HG03159 (cell line): ENCODE measurements around the gene ATP2B3.

Source experiments
- ATAC-seq: cut with Tn5 transposase; IDR thresholded peaks from one replicate; pipeline ENCODE4 v1.9.1; 2021; ENCODE audit warnings: mild to moderate bottlenecking, moderate library complexity; ENCODE audit not compliant: unreplicated experiment

ATP2B3 gene

DNA sequence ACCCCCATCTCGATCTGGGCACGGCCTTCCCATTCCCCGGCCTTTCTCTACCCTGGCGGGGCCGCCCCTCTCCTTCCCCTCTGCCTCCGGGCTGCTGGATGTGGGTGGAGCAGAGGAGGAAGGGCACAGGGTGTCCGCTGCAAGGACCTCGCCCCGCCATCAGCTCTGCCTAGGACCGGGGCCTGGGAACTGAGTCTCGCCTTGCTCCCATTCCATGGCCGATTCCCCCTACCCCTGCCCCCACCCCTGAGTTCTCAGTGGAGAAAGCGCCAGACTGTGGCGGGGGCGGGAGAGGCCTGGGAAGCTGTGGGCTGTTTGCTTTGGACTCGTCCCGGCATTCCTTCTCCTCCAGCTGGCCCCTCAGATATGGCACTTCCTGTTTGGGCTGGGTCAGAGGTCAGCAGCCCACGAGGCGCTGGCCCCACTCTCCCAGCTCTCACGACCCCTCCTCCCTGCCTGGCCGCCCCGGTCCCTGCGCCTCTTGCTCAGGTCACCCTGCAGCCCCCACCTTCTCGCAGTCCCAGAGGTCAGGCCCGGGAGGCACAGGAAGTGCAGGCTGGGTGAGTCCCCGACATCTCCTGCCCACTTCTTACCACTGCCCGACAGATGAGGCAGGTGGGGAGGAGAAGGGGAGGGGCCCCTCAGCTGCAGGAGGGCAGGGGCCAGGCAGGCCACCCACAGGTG is 29.1 kb upstream of the ATP2B3 start:
- no peak for ATAC-seq

DNA sequence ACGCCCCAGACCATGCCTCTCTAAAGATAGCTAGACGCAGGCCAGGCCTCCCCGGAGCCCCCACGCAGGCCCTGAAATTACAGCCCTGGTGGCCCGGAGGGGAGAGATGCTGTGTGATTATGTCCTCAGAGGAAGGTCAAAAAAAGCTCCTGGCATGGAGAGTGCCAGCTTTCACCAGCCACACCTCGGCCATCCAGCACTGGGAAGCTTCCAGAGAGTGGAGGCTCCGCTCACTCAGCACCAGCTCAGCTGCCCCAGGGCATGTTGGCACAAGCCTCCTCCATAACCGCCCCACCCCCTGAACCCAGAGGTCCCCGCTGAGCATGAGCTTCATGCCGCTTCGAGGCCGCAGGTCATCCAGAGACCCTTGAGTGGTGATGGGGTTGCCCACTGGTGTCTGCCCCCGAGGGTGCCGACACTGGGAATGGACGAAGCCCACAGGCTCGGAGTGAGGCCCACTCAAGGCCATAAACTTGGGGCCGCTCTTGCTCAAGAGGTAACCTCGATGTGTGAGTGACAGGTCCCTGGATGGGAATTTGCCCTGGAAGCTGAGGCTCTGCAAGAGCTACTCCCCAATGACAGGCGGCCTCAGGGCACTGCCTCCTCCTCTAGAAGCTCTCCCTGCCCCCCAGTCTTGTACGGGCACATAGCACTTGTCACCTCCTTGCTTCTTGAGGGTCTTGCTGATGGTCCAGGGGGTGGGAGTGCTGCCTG is 27.1 kb upstream of the ATP2B3 start:
- ATAC-seq = no peak

DNA sequence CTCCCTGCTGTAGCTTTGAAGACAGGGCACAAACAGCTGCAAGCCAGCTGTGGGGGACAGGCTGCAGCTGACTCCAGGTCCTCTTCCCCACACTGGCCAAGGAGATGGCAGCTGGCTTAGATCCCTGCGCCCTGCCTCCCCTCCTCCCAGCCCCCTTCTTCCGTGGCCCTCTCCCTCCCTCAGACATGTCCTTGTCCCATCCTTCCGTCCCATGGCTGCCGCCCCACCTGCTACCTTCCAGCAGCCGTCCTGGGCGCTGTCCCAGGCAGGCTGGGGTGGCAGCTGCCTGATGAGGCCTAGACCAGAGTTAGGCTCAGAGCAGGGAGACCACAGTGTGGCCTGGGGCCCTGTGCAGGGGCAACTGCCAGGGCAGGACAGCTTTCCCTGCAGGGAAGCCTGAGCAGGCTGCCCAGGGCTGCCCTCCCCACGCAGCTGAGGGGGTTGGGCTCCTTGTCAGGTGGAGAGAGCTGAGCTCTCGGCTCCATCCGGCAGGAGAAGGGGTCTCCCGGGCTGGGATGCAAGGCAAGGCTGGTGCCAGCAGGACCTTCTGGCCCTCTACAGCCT is 26.0 kb upstream of the ATP2B3 start:
- no peak for ATAC-seq

DNA sequence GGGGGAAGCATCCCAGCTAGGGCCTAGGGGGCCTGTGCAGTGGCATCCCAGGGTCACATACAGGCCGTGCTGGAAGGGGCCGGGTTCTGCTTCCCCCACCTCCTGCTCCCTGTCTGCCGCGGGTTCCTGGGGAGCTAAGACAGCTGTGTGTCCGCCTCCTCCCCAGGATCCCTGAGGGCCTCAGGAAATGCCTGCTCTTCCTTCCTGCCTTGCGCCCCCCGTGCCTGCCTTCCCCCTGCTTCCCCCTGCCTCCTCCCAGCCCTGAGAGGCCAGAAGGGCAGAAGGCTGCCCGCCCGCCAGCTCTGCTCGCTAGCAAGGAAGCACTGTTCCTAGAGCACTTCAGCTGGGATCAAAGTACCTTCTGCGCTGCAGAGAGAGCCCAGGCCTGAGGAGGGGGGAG is 25.5 kb upstream of the ATP2B3 start:
- ATAC-seq = no peak

DNA sequence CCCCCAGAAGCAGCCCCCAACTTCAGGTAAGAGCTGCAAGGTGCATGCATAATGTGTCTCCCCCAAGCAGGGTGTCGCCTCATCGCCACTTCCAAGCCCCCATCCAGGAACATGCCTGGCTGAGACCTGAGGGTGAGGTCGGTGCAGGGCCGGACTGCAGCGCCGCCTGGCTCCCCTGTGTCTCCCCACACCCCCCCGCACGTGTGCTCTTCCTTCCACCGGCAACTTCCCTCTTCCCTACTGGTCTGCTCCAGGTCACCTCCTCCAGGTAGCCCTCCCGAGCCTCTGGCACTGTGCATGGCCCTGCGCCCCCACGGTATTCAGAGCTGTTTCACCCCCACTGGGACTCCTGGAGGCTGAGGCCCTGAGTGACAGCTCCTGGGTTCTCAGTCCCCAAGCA is 24.9 kb upstream of the ATP2B3 start:
- ATAC-seq = no peak

DNA sequence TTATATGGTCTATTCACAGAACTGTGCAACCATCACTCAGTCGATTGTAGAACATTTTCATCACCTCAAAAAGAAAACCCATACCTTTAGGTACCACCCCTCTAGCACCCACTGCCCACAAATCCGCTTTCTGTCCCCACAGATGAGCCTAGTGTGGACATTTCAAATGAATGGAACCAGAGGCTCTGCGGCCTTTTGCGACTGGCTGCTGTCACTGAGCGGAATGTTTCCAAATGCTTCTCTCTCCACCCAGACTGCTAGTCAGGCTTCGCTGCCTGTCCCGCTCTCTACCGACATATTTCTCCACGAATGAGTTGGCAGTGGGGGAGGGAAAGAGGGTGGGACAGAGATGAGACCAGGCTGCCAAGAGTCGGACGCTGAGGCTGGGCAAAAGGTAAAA is 24.4 kb upstream of the ATP2B3 start:
- ATAC-seq = no peak

DNA sequence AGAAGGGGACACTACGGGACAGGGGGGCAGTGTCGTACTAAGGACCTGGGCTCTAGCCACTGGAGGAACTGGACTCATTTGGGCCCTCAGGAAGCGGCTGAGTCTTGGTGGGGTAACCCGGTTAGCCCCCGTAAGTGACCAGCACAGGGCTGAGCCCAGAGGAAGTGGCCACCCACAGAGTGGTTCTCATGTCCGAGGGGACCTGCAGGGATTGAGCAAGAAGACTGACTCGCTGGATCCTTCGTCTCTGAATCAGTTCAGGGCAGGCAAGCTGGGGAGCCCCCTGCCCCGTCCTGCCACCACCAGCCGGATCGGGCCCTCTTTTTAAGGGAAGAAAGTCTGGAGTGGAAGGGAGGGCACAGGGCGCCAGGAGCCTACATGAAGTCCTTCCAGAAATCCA is 23.4 kb upstream of the ATP2B3 start:
- ATAC-seq = no peak

DNA sequence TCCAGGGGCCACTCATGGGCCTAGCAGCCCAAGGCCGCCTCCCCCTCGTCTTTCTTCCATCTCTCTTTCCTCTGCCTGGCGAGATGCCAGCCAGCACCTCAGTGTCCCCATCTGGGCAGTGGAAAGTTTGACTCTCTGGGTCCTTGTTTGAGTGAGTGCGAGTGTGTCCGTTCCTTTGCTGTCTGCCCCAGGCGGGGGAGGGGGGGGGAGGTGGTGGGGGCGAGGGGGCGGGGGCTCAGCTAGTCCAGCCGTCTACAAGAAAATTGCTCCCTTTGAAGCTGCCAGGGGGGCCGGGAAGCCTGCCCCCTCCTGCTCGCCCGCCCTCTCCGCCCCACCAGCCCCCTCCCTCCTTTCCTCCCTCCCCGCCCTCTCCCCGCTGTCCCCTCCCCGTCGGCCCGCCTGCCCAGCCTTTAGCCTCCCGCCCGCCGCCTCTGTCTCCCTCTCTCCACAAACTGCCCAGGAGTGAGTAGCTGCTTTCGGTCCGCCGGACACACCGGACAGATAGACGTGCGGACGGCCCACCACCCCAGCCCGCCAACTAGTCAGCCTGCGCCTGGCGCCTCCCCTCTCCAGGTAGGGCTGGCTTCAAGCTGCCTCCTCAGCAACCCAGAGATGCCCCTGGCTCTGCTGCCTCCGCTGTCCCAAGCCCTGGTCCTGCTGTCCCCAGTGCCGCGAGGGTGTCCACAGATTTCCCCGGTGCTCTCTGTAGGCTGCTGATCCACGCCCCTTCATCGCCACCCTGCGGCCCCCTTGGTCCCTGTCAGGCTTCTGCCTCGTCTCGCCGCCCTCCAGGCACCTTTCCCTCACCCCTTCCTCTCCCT is 22.7 kb upstream of the ATP2B3 start, which contains the start of gene BGN:
Gene BGN (plus strand): TSS at position 440 of the 821 bp plus-strand sequence. CDS start 9,652 bp downstream, outside the sequence.
- no peak for ATAC-seq

DNA sequence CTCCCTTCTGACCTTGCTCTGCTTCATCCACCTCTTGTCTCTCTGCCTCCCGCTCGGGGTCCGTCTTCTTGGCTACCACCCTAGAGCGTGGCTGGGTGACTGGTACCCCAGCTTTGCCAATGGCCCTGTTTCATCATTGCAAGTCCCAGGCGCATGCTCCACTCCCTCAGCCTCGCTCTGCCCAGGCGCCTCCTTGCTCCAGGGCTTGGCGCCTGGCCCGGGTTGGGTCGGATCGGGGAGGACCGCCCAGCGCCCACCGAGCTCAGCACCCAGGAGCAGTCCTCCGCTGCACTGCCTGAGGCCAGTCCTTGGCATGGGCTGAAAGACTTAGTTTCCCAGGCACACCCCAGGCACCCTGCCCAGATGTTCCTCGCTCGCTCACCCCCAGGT is 22.1 kb upstream of the ATP2B3 start:
- no peak for ATAC-seq

DNA sequence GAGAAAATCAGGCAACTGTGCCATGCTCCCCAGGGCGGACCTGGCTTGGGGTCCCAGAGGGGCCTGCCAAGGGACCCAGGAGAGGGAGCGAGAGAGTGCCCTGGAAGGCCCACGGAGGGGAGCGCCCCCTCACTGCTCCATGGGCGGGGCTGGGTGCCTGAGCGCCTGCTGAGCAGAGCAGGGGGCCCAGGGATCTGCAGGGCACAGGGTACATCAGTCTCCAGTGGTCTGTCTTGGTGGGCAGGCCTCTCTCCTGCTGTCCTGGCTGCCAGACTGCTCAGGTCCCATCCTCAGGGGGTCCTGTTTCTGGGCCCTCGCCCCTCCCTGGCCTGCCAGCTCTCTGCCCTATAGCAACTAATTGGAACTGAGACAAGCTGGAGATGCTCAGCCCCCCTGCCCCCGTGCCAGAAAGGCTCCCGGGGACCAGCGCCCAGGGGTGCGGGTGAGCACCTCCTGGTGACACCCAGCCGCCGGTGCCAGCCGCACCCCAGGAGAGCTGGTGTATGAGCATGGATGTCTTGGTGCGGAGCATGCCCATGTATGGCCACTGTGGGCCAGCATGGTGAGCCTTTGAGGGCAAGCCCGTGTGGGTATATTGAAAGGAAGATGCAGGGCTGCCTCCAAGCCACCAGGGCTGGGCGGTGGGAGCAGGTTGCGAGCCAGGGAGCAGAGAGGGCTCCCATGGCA is 21.4 kb upstream of the ATP2B3 start:
- no peak for ATAC-seq

DNA sequence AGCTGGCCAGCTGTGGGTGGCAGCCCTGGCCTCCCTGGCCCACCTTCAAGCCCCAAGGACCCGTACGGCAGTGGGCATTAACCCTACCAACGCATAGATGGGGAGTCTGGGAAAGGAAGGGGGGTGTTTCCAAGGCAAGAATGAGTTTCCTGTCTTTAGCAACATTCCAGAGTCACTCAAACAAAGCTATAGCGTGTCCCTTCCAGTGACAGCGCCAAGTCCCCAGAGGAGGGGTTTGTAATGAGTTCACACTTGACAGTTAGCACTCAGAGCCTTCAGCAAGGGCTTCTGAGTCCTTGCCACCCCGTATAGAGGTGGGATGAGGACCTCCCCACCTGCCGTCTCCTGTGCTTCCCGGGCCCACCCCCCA is 20.9 kb upstream of the ATP2B3 start:
- ATAC-seq = no peak

DNA sequence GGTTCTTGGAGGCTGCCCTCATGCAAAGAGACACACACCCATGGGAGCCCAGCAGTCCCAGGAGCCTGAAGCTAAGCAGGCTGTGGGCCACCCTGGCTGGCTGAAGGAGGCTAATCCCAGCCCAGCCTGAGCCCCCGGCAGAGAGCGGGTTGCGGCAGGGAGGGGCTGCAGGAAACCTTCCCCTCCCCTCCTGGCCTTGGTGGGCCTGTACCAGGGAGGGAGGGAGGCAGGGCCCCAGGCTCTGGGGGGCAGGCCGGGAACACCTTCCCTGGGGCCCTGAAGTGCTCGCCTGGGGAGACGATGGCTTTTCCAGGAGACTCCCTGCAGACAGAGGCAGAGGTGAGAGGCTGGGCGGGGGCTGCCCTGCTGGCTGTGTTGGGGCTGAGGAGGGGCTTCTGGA is 19.0 kb upstream of the ATP2B3 start:
- no peak for ATAC-seq

DNA sequence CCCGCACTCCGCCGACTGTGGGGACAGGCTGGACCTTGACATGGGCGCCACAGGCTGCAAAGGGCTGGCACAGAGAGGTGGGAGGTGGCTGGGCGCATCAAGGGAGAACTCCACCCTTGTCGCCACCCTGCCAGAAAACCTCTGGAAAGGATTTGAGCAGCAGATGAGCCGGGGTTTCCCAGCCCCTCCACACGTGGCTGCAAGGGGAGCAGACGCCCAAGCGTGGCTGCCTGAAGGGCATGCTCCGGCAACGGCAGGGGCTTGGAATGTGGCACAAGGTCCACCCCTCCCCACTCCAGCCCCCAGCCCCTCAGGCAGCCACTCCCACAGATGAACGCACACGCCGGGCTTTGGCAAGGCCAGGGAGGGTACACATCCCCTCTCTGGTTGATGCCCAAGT is 18.1 kb upstream of the ATP2B3 start:
- ATAC-seq = no peak

DNA sequence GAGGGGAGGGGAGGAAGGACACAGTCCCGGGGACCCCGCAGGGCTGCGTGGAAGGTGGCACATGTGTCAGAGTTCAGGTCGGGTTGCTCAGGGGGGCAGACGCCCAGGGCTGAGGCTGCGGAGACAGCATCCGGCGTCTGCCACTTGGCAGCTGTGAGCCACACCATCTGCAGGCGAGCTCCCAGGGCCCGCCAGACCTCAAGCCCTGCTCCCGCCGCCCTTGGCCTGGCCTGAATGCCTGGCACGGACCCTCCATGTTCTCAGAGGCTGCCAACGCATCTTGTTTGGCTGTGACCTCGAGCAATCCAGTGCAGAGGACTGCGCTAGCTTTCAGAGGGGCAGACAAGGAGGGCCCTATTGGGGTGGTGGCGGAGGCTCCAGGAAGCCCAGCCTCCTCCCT is 17.6 kb upstream of the ATP2B3 start:
- no peak for ATAC-seq

DNA sequence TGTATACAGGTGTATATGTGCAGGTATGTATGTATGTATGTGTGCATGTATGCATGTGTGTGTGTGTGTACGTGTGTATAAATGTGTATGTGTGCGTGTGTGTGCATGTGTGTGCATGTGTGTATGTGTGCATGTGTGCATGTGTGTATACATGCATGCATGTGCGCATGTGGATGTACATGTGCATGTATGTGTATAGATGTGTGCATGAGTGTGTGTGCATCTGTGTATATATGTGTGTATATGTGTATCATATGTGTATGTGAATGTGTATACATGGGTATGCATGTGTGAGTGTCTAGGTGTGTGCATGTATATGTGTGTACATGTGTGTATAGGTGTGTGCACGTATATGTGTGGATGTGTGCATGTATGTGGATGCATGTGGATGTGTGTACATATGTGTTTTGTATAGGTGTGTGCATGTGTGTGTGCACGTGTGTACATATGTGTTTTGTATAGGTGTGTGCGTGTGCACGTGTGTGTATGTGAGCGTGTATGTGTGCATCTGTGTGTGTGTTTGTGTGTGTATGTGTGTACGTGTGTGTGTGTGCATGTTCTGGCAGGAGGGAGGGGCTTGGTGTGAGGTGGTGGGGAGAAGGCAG is 16.7 kb upstream of the ATP2B3 start:
- no peak for ATAC-seq

DNA sequence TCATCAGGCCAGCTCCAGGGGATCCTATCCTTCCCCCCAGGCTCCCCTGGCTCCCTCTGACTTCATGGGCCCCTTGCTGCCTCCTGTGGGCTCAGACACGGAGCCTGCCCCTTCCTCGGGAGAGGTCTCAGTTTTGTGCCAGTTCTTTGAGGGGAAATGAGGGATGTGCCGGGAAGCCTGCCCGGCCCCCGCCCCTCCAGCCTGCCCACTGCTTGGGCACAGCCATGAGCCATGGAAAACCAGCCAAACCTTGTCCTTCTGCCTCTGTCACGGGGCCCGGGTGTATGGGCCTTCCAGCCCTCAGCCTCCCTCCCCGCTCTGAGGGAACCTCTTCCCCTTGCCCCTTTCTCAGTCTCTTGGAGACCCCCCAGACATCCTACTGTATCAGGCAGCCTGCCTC is 15.9 kb upstream of the ATP2B3 start:
- ATAC-seq = no peak

DNA sequence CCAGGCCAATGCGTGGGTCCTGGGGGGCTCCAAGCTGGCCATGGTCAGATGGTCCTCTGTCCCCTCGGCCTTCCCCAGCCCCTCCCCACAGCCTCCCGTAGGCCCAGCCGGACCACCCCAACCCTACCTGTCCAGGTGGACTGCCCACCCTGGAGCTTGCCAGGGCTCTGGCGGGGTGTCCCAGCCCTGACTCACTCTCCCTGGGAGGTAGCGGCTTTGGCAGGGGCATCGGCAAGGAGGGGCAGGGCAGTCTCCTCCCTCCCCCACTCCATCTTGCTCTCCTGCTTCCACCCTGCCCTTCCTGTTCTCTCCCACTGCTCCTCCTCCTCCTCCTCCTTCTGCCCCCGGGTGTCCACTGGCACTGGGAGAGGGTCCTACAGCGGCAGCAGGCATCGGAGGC is 15.3 kb upstream of the ATP2B3 start:
- no peak for ATAC-seq

DNA sequence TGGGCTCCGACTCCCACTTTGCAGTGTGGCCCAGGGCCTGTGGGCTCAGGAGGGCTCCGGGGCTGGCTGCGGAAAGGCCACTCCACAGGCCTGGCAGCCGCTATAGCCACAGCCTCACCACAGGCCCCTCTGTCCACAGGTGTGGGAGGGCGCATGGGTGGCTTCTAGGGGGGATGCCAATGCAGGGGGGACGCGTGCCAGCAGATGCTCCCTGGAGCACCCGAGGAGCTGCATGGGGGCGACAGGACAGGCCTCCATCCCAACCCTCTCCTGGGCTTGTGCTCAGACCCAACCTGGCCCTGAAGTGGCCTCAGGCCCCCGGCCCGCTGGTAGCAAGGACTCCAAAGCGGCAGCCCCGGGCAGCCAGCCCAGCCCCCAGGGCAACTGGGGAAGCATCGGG is 14.6 kb upstream of the ATP2B3 start:
- ATAC-seq = no peak

DNA sequence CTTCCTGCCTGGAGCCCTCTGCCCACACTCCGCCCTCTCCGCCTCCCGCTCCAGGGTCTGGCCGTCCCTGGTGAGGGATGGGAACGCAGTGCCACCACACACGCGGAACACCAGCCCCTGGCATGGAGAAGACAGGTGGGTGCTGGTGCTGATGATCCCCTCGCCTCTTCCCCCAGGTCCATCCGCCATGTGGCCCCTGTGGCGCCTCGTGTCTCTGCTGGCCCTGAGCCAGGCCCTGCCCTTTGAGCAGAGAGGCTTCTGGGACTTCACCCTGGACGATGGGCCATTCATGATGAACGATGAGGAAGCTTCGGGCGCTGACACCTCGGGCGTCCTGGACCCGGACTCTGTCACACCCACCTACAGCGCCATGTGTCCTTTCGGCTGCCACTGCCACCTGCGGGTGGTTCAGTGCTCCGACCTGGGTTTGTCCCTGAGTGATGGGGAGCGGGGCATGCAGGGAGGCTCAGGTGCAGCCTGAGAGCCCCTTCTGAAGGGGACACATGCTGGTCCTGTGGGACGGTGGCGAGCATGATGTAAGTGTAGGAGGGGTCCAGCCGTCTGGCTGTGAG is 12.9 kb upstream of the ATP2B3 start:
- ATAC-seq = no peak

DNA sequence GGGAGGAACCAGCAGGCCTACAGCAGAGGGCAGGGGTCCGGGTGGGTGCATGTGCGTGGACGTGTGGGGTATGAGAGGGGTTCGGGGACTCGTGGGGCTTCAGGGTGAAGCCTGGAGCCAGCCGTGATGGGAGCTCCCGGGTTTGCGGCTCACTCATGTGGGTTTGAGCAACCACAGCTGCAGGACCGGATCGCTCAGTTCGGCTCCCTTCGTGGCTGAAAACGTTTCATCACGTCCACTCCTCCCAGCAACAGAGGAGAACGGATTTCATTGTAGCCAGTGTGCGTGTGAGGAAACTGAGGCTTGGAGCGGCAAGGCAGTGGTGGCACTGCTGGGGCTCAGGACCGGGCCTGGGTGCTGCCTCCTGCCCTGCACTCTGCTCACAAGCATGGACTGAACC is 12.1 kb upstream of the ATP2B3 start:
- ATAC-seq = no peak
